Subcutaneous adipose tissue (tissue), 4 donors: Measurements from ENCODE around the gene MCTS1. TPM values are rescaled to one million over a fixed set of nuclear protein-coding genes. Genes with fewer than 3 reads are reported as not detected.

ENCODE experiments used
- total RNA-seq, 4 donors: library from RNA; depleted of rRNA; stranded (reverse); fragments of >200 nt; gene quantifications; one replicate each; pipeline ENCODE4 v1.1.0, GENCODE V29; 2016
- TF ChIP-seq, protein P1 (sequence below): fragments of 450-650 bp; IDR thresholded peaks from one replicate; pipeline ENCODE4 v1.5.1; 2016; ENCODE audit warnings: low read depth, mild to moderate bottlenecking, control low read depth, antibody characterized with exemption, moderate library complexity

The MCTS1 gene
- total RNA-seq, 4 donors from 2014 or later = 14.9 to 51.5 (median 25.1) TPM

DNA sequence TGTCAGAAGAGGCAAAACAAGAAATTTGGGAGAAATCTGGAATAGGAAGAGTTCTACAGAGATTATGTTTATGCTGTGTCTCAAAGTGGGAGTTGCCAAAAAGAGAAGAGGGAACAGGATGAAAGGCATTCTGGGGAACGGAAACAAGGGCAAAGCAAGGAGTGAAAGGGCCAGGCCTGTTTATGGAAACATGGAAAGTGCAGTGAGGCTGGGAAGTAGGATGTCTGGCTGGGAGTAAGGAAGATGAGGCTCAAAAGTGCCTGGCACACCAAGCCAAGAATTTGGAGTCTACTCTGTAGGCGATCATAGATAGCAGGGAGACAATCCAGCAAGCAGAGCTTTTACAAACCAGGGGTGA, 41.4 kb upstream of the MCTS1 start:
- TF ChIP-seq, protein P1, sequence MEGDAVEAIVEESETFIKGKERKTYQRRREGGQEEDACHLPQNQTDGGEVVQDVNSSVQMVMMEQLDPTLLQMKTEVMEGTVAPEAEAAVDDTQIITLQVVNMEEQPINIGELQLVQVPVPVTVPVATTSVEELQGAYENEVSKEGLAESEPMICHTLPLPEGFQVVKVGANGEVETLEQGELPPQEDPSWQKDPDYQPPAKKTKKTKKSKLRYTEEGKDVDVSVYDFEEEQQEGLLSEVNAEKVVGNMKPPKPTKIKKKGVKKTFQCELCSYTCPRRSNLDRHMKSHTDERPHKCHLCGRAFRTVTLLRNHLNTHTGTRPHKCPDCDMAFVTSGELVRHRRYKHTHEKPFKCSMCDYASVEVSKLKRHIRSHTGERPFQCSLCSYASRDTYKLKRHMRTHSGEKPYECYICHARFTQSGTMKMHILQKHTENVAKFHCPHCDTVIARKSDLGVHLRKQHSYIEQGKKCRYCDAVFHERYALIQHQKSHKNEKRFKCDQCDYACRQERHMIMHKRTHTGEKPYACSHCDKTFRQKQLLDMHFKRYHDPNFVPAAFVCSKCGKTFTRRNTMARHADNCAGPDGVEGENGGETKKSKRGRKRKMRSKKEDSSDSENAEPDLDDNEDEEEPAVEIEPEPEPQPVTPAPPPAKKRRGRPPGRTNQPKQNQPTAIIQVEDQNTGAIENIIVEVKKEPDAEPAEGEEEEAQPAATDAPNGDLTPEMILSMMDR = no peak

DNA sequence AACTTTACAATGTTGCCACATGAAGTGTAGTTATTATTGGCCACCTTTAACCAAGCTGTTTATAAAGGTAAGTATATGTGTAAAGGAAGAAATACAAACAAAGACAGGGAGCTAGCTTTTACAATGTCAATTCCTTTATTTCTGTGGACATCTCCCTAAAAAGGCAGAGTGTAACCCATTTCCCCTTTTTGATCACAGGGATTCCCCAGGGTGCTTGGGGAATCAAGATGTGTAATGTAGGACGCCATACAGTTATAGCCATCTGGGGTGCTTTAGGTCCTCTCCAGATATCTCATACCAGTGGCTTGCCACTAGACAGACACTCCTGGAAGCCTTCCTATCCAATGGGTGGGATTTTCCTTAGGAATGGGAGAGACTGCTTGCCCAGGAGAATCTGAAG, 39.0 kb upstream of the MCTS1 start:
- TF ChIP-seq, protein P1 = no peak

DNA sequence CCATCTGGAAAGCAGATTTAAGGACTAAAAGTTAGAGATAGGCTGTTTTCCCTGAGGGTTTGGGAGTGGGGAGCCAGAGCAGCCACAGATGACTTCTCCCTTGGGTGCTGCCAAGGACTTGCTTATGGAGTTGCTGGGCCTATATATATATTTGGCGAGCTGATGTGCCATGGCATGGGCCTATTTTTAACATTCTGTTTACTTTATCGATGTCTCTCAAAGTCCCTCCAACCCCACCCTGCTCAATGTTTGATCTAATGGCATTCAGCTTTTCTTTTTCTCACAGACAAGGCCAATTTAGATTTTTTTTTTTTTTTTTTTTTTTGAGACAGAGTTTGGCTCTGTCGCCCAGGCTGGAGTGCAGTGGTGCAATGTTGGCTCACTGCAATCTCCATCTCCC, 37.1 kb upstream of the MCTS1 start:
- TF ChIP-seq, protein P1 = no peak

DNA sequence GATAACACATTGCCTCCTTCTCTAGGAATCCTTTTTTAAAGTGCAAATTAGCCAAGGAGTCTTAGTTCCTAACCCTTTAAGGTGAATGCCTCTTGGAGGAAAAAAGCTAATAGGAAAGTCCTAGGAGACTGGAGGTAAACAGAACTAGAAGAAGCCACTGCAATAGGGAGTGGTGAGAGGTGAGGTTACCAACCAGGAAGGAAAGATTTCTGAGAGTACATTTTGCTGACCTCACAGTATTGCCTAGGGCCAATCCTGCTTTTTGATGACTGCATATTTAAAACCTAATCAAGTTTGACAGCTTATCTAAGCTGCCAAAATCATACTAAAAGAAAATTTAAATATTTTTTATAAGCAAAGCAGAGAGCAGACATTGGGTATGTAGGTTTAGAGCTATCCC, 35.9 kb upstream of the MCTS1 start:
- TF ChIP-seq, protein P1 = no peak

DNA sequence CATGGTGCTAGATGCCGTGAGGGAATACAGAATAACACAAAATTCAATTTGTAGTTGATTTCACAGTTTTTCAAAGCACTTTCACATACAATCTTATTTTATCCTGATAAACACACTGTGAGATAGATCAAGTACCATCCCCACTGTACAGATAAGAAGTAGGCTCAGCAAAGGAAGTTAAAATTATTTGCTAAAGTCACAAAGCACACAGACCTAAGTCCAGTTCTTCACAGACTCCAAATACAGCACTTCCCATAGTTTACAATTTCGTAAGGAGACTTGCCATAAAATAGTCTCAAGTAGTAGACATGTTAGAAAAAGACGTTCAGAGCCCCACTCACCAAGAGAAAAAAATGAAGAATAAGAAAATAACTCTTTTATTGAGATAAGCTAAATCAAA, 35.3 kb upstream of the MCTS1 start:
- TF ChIP-seq, protein P1 = no peak

DNA sequence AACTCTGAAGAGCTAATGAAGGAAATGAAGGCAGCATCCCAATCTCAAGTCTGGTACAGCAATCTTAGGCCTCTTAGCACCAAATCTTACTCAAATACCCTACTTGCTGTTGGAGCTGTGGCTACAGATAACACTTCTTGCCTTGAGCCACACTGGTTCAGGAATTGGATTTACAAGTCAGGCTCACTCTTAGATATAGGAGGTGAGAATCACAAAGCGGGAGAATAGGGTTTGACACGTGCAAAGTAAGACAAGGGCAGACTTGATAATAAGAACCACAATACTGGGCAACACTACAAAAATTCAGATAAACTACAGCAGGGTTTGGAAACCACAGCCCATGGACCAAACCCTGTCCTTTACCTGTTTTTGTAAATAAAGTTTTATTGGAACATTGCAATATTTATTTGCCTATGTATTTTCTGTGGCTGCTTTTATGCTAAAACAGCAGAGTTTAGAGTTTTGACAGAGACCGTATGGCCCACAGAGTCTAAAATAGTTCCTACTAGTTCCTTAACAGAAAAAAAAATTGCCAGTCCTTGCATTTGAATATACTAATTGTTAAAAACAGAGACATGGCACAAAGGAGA, 33.8 kb upstream of the MCTS1 start:
- TF ChIP-seq, protein P1 = no peak

DNA sequence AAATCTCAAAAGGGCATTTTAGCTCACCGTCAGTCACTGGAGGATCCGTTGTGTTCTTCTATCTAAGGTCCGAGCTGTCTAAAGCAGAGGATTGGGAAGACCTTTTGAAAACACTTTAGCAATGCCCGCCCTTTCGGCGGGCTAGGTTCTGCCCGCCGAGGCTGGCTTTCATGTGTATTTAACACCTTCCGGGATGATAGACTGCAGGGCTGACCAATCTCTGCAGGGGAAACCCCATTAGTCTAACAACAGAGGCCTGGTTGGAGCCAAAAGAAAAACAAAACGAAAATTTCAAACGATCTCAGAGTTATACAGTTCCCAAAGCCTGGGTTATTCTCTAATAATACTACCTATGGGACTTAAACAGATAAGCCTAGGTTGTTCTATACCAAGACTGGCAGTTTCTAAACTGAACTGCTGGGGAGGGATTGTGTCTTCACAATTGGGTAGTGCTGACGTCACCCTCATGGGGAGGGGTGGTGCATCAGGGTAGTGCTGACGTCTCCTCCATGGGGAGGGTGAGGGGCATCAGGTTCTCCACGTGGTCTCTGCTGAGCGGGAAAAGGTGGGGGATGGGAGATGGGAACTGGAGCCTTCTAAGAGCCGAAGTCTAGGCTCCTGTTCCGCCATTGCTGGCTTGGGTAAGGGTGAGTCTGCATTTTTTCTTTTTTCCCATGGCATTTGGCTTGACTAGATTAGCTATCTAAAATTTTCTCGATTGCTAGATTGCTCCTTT, 28.4 kb upstream of the MCTS1 start:
- TF ChIP-seq, protein P1 = no peak
